Measurements from ENCODE around the gene HIVEP3.

GRCh38 chr1:41499591-41499990 lies 419.1 kb downstream of the HIVEP3 start:
- TF ChIP-seq, protein P1, sequence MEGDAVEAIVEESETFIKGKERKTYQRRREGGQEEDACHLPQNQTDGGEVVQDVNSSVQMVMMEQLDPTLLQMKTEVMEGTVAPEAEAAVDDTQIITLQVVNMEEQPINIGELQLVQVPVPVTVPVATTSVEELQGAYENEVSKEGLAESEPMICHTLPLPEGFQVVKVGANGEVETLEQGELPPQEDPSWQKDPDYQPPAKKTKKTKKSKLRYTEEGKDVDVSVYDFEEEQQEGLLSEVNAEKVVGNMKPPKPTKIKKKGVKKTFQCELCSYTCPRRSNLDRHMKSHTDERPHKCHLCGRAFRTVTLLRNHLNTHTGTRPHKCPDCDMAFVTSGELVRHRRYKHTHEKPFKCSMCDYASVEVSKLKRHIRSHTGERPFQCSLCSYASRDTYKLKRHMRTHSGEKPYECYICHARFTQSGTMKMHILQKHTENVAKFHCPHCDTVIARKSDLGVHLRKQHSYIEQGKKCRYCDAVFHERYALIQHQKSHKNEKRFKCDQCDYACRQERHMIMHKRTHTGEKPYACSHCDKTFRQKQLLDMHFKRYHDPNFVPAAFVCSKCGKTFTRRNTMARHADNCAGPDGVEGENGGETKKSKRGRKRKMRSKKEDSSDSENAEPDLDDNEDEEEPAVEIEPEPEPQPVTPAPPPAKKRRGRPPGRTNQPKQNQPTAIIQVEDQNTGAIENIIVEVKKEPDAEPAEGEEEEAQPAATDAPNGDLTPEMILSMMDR (IDR thresholded peaks at IDR 0.05): no peak
- TF ChIP-seq POLR2A (IDR thresholded peaks at IDR 0.05; ENCODE audit: low read depth) (no peak), EP300 (IDR thresholded peaks at IDR 0.05) (no peak), POLR2AphosphoS5 (IDR thresholded peaks at IDR 0.05) (no peak)
